ENCODE results near the gene LNX1. TPM values are rescaled to one million over a fixed set of nuclear protein-coding genes. Genes with fewer than 3 reads are reported as not detected.

Gene LNX1
- total RNA-seq (2014; rRNA removed; shearing (Covaris generic)) = 9.4 and 10.9 TPM in 2 replicates
- 6.3 and 6.7 TPM in 2 replicates for polyA plus RNA-seq (2016; fragmentation: Nextera tagmentation; extraction: Ambion mirVana)

- TF ChIP-seq EZH2 (IDR thresholded peaks at IDR 0.05; ENCODE audit: insufficient read depth, poor library complexity, severe bottlenecking) (no peak), EZH2phosphoT487 (IDR thresholded peaks at IDR 0.05; ENCODE audit: insufficient read depth, low read depth) (no peak)
- peaks cover 3% of the 10 kb centered on the region; the same call in 1 of the 2 replicates for H3K9me2 ChIP-seq (ENCODE audit: insufficient read depth)
Measured at GRCh38 chr4:53591372-53591892, at the start of gene LNX1. LNX1 (minus strand) TSS chr4:53591486; CDS start chr4:53574002, 17,484 bp downstream.

GRCh38 chr4:53640576-53641453 lies 49.5 kb upstream of the LNX1 start:
- H3K4me2 ChIP-seq (ENCODE audit: unreplicated experiment) = no peak overlapping the region
- 89 to 93% methylated on average over 9 to 10 of the region's 10 CpGs for WGBS, 2 experiments (ENCODE audit: low coverage in 1 of 2, low lambda C conversion rate in 2 of 2, missing lambda C conversion rate in 2 of 2)
- H3K4me3 ChIP-seq = no peak overlapping the region
- no peaks in the 10 kb centered on the region for H3K36me3 ChIP-seq (ENCODE audit: low read depth)
- no peaks in the 10 kb centered on the region for H3K4me1 ChIP-seq (ENCODE audit: insufficient read depth)
- H2AFZ ChIP-seq = no peak overlapping the region
- no peak overlapping the region for H3K27ac ChIP-seq
- no peaks in the 10 kb centered on the region for H4K20me1 ChIP-seq (ENCODE audit: insufficient read depth)
- no peak for TF ChIP-seq EZH2phosphoT487 (IDR thresholded peaks at IDR 0.05; ENCODE audit: insufficient read depth, low read depth)
- no peak for TF ChIP-seq EZH2 (IDR thresholded peaks at IDR 0.05; ENCODE audit: insufficient read depth, poor library complexity, severe bottlenecking)
- no peaks in the 10 kb centered on the region for H3K9me3 ChIP-seq (ENCODE audit: low read depth)
- in situ Hi-C loops (cut with MboI) = no loop called here
- H3K79me2 ChIP-seq (ENCODE audit: insufficient read depth) = no peaks in the 10 kb centered on the region
- H3F3A ChIP-seq (ENCODE audit: insufficient read depth) = no peaks in the 10 kb centered on the region
- no peaks in the 10 kb centered on the region for H3K27me3 ChIP-seq (replicated peaks; ENCODE audit: insufficient read depth)
- no peaks in the 10 kb centered on the region for H3K9me2 ChIP-seq (ENCODE audit: insufficient read depth)
- DNase-seq = no peak
- no peak overlapping the region for H3K9ac ChIP-seq

More at GRCh38 chr4:53591372-53591892, at the start of gene LNX1:
- Histone ChIP-seq H3K9me3 (ENCODE audit: low read depth) (no peaks in the 10 kb centered on the region), H3K9ac (no peak within 1 kb of the TSS), H4K20me1 (ENCODE audit: insufficient read depth) (no peaks in the 10 kb centered on the region), H3K27me3 (replicated peaks; ENCODE audit: insufficient read depth) (no peaks in the 10 kb centered on the region), H3K4me3 (no peak within 1 kb of the TSS), H3K4me1 (ENCODE audit: insufficient read depth) (peaks cover 6% of the 10 kb centered on the region), H3F3A (ENCODE audit: insufficient read depth) (peaks cover 5% of the 10 kb centered on the region; the same call in 1 of the 2 replicates), H3K27ac (no peak within 1 kb of the TSS), H3K79me2 (ENCODE audit: insufficient read depth) (no peaks in the 10 kb centered on the region), H3K4me2 (ENCODE audit: unreplicated experiment) (no peak within 1 kb of the TSS), H2AFZ (no peak within 1 kb of the TSS; the same call in 1 of the 2 replicates), H3K36me3 (ENCODE audit: low read depth) (no peaks in the 10 kb centered on the region)
- in situ Hi-C loops (cut with MboI) = loop anchor here (25.0 kb wide), 1 partner anchor 646 kb away; the partner anchor contains the start of gene PDGFRA
- 91% methylated on average over 13 of the region's 13 CpGs for WGBS, 2 experiments (ENCODE audit: low coverage in 1 of 2, low lambda C conversion rate in 2 of 2, missing lambda C conversion rate in 2 of 2)
- no peak for DNase-seq

- Histone ChIP-seq H3K4me2 (ENCODE audit: unreplicated experiment) (no peak overlapping the region), H3K9me3 (ENCODE audit: low read depth) (no peaks in the 10 kb centered on the region), H4K20me1 (ENCODE audit: insufficient read depth) (no peaks in the 10 kb centered on the region), H3K4me1 (ENCODE audit: insufficient read depth) (no peaks in the 10 kb centered on the region), H2AFZ (no peak overlapping the region), H3K36me3 (ENCODE audit: low read depth) (no peaks in the 10 kb centered on the region), H3K9me2 (ENCODE audit: insufficient read depth) (no peaks in the 10 kb centered on the region), H3K27ac (no peak overlapping the region), H3K4me3 (no peak overlapping the region), H3K27me3 (replicated peaks; ENCODE audit: insufficient read depth) (no peaks in the 10 kb centered on the region), H3K9ac (no peak overlapping the region), H3F3A (ENCODE audit: insufficient read depth) (no peaks in the 10 kb centered on the region), H3K79me2 (ENCODE audit: insufficient read depth) (no peaks in the 10 kb centered on the region)
- TF ChIP-seq EZH2phosphoT487 (IDR thresholded peaks at IDR 0.05; ENCODE audit: insufficient read depth, low read depth) (no peak), EZH2 (IDR thresholded peaks at IDR 0.05; ENCODE audit: insufficient read depth, poor library complexity, severe bottlenecking) (no peak)
- DNase-seq = no peak
- in situ Hi-C loops (cut with MboI) = no loop called here
Measured at GRCh38 chr4:53638919-53639318, 47.6 kb upstream of the LNX1 start.

GRCh38 chr4:53637348-53637747 lies 46.1 kb upstream of the LNX1 start:
- H3K9me3 ChIP-seq (ENCODE audit: low read depth) = no peaks in the 10 kb centered on the region
- WGBS, 2 experiments (ENCODE audit: low coverage in 1 of 2, low lambda C conversion rate in 2 of 2, missing lambda C conversion rate in 2 of 2) = 68 to 75% methylated on average over 1 of the region's 1 CpG
- DNase-seq = no peak
- TF ChIP-seq EZH2 (IDR thresholded peaks at IDR 0.05; ENCODE audit: insufficient read depth, poor library complexity, severe bottlenecking) = no peak
- no peak for TF ChIP-seq EZH2phosphoT487 (IDR thresholded peaks at IDR 0.05; ENCODE audit: insufficient read depth, low read depth)
- no peaks in the 10 kb centered on the region for H3F3A ChIP-seq (ENCODE audit: insufficient read depth)
- no peak overlapping the region for H2AFZ ChIP-seq
- no peak overlapping the region for H3K9ac ChIP-seq
- H3K27ac ChIP-seq = no peak overlapping the region
- no peaks in the 10 kb centered on the region for H3K36me3 ChIP-seq (ENCODE audit: low read depth)
- in situ Hi-C loops (cut with MboI) = no loop called here
- H3K9me2 ChIP-seq (ENCODE audit: insufficient read depth) = no peaks in the 10 kb centered on the region
- H3K4me1 ChIP-seq (ENCODE audit: insufficient read depth) = no peaks in the 10 kb centered on the region
- H4K20me1 ChIP-seq (ENCODE audit: insufficient read depth) = no peaks in the 10 kb centered on the region
- no peak overlapping the region for H3K4me2 ChIP-seq (ENCODE audit: unreplicated experiment)
- no peak overlapping the region for H3K4me3 ChIP-seq
- no peaks in the 10 kb centered on the region for H3K79me2 ChIP-seq (ENCODE audit: insufficient read depth)
- H3K27me3 ChIP-seq (replicated peaks; ENCODE audit: insufficient read depth) = no peaks in the 10 kb centered on the region
